GM19372 (cell line): ENCODE measurements around the gene PTCHD4.

ENCODE experiments used
- ATAC-seq: cut with Tn5 transposase; IDR thresholded peaks from one replicate; pipeline ENCODE4 v1.9.1; 2021; ENCODE audit warnings: mild to moderate bottlenecking, low read depth, moderate library complexity; ENCODE audit not compliant: unreplicated experiment

Gene PTCHD4

DNA sequence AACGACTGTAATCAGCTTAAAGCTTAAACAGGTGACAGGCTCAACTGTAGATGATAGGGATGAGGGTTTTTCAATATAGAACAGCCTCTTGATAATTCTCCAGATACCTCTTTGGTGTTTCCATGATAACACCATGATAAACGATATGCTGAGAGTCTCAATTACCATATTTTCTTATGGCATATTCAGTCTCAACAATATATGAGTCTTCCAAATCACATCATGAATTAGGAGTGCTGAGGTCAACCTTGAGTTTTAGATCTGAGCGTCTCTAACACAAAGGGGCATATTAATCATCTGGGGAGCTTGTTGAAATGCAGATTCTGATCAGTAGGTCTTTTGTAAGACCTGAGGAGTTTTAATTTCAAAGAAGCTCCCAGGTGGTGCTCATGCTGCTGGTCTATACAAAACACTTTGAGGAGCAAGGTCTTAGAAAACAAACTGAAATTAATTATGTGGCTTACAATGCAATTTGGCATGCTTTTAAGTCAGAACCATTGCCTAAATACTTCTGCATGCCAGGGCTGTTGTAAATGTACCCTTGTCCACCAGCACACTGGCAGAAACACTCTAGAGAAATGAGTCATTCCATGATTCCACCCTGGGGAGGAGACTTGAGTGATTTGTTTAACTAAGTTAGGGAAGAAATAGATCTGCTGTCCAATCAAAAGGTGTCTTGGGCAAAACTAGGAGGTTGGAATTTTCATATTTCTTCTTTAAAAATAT is 49.6 kb downstream of the PTCHD4 start:
- no peak for ATAC-seq
